Activated CD8-positive, alpha-beta T cell treated with anti-CD3 and anti-CD28 coated beads for 36 hours (primary cell): ENCODE measurements around the gene ID1. TPM values are rescaled to one million over a fixed set of nuclear protein-coding genes. Genes with fewer than 3 reads are reported as not detected.

Experiments used
- ATAC-seq: fragments of 200-7000 bp; cut with Tn5 transposase; one replicate; pipeline ENCODE4 v1.10.0; 2021; ENCODE audit warnings: mild to moderate bottlenecking, moderate library complexity
- CTCF ChIA-PET: fragments of 350-600 bp; sonication (Branson Sonifier 250); formaldehyde crosslinking; loops from one replicate; lab custom pipeline; 2021; ENCODE audit warnings: antibody characterized with exemption; lab: Charles Lee
- POLR2A ChIA-PET: fragments of 350-600 bp; sonication (Branson Sonifier 250); formaldehyde crosslinking; loops from one replicate; lab custom pipeline; 2021; ENCODE audit warnings: antibody characterized with exemption; lab: Charles Lee
- DNase-seq: peaks from one replicate; pipeline ENCODE4 v3.0.0-alpha.2; 2020
- H3K27ac Mint-ChIP-seq: one replicate; pipeline ENCODE4 v1.8.0; 2021; ENCODE audit warnings: mild to moderate bottlenecking, mixed read lengths
- H3K27me3 Mint-ChIP-seq: one replicate; pipeline ENCODE4 v1.8.0; 2021; ENCODE audit warnings: mixed read lengths
- H3K36me3 Mint-ChIP-seq: one replicate; pipeline ENCODE4 v1.8.0; 2021; ENCODE audit warnings: low read depth, mixed read lengths
- H3K4me1 Mint-ChIP-seq: one replicate; pipeline ENCODE4 v1.8.0; 2021; ENCODE audit warnings: low read depth, mixed read lengths
- H3K4me3 Mint-ChIP-seq: one replicate; pipeline ENCODE4 v1.8.0; 2021; ENCODE audit warnings: mild to moderate bottlenecking, moderate library complexity, mixed read lengths
- H3K9me3 Mint-ChIP-seq: one replicate; pipeline ENCODE4 v1.8.0; 2021; ENCODE audit warnings: mixed read lengths
- intact Hi-C: fragments of 100-400 bp; cut with micrococcal nuclease; formaldehyde crosslinking; loops from one replicate; pipeline ENCODE4 v1.10.0; 2022
- total RNA-seq, 2 experiments: library from RNA; stranded (reverse); gene quantifications; one replicate each; pipeline ENCODE4 v1.2.3, GENCODE V29; 2021
- TF ChIP-seq, protein P1 (sequence below): fragments of 200-600 bp; IDR thresholded peaks from one replicate; pipeline ENCODE4 v1.8.0; 2022; ENCODE audit warnings: antibody characterized with exemption, mild to moderate bottlenecking

The ID1 gene
- total RNA-seq, 2 experiments from 2014 or later: 0.41 to 0.54 TPM

DNA sequence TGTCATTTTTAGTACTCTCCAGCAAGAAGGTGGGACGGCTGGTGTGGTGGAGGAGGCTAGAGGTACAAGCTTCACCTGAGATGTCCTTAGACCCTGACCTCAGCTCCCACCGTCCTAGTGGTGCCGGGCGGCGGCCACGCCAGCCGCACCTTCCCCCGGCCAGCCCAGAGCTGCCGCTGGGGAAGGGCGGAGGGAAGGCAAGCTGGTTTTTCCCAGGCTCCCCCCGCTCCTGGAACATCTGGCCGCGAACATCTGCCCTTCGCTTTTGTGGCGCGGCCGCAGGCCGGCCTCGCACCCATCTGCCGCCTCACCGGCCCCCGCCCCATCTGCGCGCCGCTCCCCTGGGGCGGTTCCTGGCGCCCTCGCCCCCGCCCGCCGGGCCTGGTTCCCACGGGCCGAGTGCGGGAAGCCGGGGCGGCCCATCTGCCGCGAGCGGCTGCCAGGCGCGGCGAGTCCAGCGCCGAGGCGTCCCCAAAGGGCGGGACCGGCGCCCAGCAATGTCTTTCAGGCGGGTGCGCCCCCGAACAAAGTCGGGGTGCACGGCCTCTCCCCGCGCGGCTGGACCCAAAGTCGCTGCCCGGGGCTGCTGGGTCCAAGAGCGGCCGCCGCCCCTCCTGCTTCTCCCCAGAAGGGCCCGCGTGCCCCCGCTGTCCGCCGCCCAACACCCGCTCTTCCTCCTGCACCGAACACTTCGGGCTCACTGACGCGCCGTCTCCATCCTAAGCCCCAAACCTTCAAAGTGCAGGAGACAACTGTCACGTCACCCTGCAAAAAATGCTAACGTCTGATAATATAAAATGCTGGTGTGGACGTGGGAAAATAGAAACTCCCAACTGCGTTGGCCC is 17.3 kb upstream of the ID1 start:
- TF ChIP-seq, protein P1, sequence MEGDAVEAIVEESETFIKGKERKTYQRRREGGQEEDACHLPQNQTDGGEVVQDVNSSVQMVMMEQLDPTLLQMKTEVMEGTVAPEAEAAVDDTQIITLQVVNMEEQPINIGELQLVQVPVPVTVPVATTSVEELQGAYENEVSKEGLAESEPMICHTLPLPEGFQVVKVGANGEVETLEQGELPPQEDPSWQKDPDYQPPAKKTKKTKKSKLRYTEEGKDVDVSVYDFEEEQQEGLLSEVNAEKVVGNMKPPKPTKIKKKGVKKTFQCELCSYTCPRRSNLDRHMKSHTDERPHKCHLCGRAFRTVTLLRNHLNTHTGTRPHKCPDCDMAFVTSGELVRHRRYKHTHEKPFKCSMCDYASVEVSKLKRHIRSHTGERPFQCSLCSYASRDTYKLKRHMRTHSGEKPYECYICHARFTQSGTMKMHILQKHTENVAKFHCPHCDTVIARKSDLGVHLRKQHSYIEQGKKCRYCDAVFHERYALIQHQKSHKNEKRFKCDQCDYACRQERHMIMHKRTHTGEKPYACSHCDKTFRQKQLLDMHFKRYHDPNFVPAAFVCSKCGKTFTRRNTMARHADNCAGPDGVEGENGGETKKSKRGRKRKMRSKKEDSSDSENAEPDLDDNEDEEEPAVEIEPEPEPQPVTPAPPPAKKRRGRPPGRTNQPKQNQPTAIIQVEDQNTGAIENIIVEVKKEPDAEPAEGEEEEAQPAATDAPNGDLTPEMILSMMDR: no peak
- Mint-ChIP-seq H3K4me1 (peaks cover 7% of the 10 kb centered on the region), H3K27ac (no peak overlapping the region), H3K36me3 (no peaks in the 10 kb centered on the region), H3K4me3 (peak overlapping the region; percentile 35), H3K27me3 (peaks cover 25% of the 10 kb centered on the region), H3K9me3 (no peaks in the 10 kb centered on the region)
- CTCF ChIA-PET: interaction anchor here (0.8 to 4.6 kb wide), 7 partner anchors 9 to 25 kb away, joined by 3 to 35 read pairs (median 4); no protein-coding TSS in a partner anchor
- intact Hi-C loops: no loop called here
- DNase-seq (no peak), ATAC-seq (peak; percentile 74)
- POLR2A ChIA-PET: interaction anchor here (1.2 to 1.7 kb wide), 2 partner anchors 18 to 25 kb away, joined by 3 read pairs; no protein-coding TSS in a partner anchor

DNA sequence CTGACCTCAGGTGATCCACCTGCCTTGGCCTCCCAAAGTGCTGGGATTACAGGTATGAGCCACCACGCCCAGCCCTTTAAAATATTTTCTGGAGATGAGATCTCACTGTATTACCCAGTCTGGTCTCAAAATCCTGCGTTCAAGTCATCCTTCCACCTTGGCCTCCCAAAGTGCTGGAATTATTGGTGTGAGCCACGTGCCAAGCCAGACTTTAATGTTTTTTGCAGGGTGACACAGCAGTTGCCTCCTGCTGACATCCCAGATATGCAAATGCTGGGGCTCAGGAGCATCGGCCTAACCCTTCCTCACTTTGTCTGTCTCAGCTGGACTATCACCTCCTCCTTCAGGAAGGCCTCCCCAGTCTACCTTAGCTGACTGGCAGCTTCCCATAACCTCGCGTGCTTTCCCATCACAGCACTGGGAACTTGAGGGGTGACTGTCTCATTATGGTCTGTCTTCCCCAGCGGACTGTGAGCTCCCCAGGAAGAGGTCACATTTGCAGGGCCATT is 14.3 kb upstream of the ID1 start:
- no peak overlapping the region for H3K27ac Mint-ChIP-seq
- intact Hi-C loops: no loop called here
- ChIA-PET POLR2A (no interaction called here), CTCF (interaction anchor here (0.9 to 3.9 kb wide), 5 partner anchors 12 to 133 kb away, joined by 3 to 32 read pairs (median 4); no protein-coding TSS in a partner anchor)
- TF ChIP-seq, protein P1: no peak
- no peaks in the 10 kb centered on the region for H3K9me3 Mint-ChIP-seq
- peaks cover 13% of the 10 kb centered on the region for H3K4me1 Mint-ChIP-seq
- H3K4me3 Mint-ChIP-seq: no peak overlapping the region
- H3K27me3 Mint-ChIP-seq: peaks cover 27% of the 10 kb centered on the region
- DNase-seq: no peak
- H3K36me3 Mint-ChIP-seq: no peaks in the 10 kb centered on the region
- no peak for ATAC-seq

DNA sequence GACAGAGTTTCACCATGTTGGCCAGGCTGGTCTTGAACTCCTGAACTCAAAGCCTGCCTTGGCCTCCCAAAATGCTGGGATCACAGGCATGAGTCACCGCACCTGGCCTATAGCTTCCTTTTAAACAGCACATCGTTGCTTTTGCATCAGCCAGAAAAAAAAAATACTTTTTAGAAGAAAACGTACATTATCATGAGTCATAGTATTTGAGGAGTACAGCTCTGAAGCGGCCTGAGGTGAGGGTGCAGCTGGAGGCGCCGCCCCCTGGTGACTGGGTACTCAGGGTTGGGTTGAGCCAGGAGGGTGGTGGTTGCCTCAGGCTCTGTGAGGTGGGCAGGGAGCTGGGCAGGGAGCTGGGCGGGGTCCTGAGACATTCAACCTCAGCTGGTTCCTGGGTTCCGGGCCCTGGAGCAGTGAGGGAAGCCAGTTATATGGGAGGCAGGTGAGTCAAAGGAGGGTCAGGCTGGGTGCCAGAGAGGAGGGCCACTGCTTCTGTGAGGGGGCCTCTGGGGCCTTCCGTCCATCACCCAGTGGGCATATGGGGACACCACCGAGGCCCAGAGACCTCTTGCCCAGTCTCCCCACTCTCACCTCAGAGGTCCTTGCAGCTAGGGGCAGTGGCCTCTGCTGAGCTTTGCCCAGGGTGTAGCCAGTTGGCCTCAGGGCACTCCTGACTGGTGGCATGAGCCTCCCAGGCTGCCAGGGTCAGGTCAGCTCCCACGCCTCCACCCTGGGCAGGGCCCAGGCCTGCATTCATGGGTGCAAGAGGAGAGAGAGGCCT is 11.7 kb upstream of the ID1 start:
- intact Hi-C loops: no loop called here
- TF ChIP-seq, protein P1: no peak
- Mint-ChIP-seq H3K4me1 (peaks cover 7% of the 10 kb centered on the region), H3K27ac (no peak overlapping the region), H3K9me3 (no peaks in the 10 kb centered on the region), H3K36me3 (no peaks in the 10 kb centered on the region), H3K4me3 (no peak overlapping the region), H3K27me3 (peaks cover 16% of the 10 kb centered on the region)
- peak; percentile 76 for DNase-seq
- POLR2A ChIA-PET: interaction anchor here (0.6 to 1.1 kb wide), 3 partner anchors 9 to 19 kb away, joined by 3 read pairs; no protein-coding TSS in a partner anchor
- CTCF ChIA-PET: interaction anchor here (1.4 to 3.9 kb wide), 2 partner anchors 19 to 20 kb away, joined by 6 to 32 read pairs; no protein-coding TSS in a partner anchor
- ATAC-seq: peak; percentile 92

DNA sequence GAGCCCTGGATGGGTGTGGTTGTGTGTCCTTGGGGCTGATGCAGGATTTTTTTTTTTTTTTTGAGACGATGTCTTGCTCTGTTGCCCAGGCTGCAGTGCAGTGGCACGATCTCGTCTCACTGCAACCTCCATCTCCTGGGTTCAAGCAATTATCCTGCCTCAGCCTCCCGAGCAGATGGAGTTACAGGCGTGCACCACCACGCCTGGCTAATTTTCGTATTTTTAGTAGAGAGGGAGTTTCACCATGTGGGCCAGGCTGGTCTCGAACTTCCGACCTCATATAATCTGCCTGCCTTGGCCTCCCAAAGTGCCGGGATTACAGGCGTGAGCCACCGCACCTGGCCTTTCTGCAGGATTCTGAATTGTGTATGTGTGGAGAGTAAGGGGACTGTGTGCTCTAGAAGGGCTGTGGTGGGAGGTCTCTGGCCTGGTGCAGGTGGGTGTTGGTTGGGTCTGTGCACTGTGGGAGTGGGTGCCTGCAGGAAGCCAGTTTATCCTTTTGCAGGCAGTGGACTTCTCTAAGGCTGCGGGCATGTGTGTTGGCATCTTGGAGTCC is 11.0 kb upstream of the ID1 start:
- ChIA-PET CTCF (interaction anchor here (1.4 to 3.9 kb wide), 2 partner anchors 19 to 21 kb away, joined by 6 to 32 read pairs; no protein-coding TSS in a partner anchor), POLR2A (interaction anchor here (0.6 to 1.1 kb wide), 3 partner anchors 9 to 19 kb away, joined by 3 read pairs; no protein-coding TSS in a partner anchor)
- Mint-ChIP-seq H3K9me3 (no peaks in the 10 kb centered on the region), H3K36me3 (no peaks in the 10 kb centered on the region), H3K27me3 (peaks cover 9% of the 10 kb centered on the region), H3K27ac (no peak overlapping the region), H3K4me1 (peaks cover 6% of the 10 kb centered on the region), H3K4me3 (no peak overlapping the region)
- DNase-seq (no peak), ATAC-seq (no peak)
- TF ChIP-seq, protein P1: no peak
- intact Hi-C loops: no loop called here
